HCT116 (cell line): Measurements from ENCODE around the gene PPRC1. TPM values are rescaled to one million over a fixed set of nuclear protein-coding genes. Genes with fewer than 3 reads are reported as not detected.

ENCODE experiments used
- ATAC-seq: fragments of 200-7000 bp; cut with Tn5 transposase; 2 replicates; pipeline ENCODE4 v1.9.1; 2020; ENCODE audit warnings: mild to moderate bottlenecking, moderate library complexity
- BruUV-seq: library from RNA; stranded (reverse); fragments of 400-500 nt; replicated peaks from 2 replicates; lab custom pipeline; 2021; lab: Mats Ljungman, UMichigan
- CTCF ChIA-PET: fragments of 300-600 bp; sonication (Branson Sonifier 250); formaldehyde crosslinking; loops from one replicate; lab custom pipeline; 2021; ENCODE audit warnings: antibody characterized with exemption; lab: Charles Lee
- POLR2A ChIA-PET: fragments of 300-600, 350-600 bp; sonication (Branson Sonifier 250); formaldehyde crosslinking; loops from one replicate; lab custom pipeline; 2021; ENCODE audit warnings: antibody characterized with exemption; lab: Charles Lee
- RAD21 ChIA-PET, 2 experiments: fragments of 300-600 bp; sonication (Branson Sonifier 250); formaldehyde crosslinking; loops; one replicate each; lab custom pipeline; 2023; ENCODE audit warnings: low total read pairs in 2 of 2; ENCODE audit not compliant: uncharacterized antibody in 2 of 2, unreplicated experiment in 2 of 2, low non-redundant PET in 1 of 2; lab: Charles Lee
- DNase-seq: peaks from one replicate; pipeline ENCODE4 v3.0.0-alpha.2; 2010; ENCODE audit warnings: low read depth, low spot score
- H2AFZ ChIP-seq: fragments of 200-600 bp; shearing (Covaris generic), sonication (generic); 2 replicates; pipeline ENCODE4 v1.6.1; 2017; ENCODE audit warnings: low read depth, mixed run types, mixed read lengths, antibody characterized with exemption, low read length; ENCODE audit not compliant: poor library complexity, severe bottlenecking
- H3K27ac ChIP-seq: 2 replicates; pipeline ENCODE4 v1.5.1; 2012; ENCODE audit warnings: low read depth, low read length
- H3K27me3 ChIP-seq: fragments of 200-600 bp; sonication (generic); 2 replicates; pipeline ENCODE4 v1.6.1; 2016; ENCODE audit warnings: mixed run types, low read length, mixed read lengths; ENCODE audit not compliant: insufficient read depth
- H3K36me3 ChIP-seq, 2 experiments: fragments of 200-500 bp in 1 of 2; fragments of 200-600 bp in 1 of 2; sonication (Bioruptor generic) in 1 of 2; sonication (generic) in 1 of 2; 2 replicates each; pipeline versions ENCODE4 v1.5.1 to v1.6.1; 2014 to 2016; ENCODE audit warnings: low read length in 2 of 2, inconsistent platforms in 1 of 2, mixed read lengths in 1 of 2, mixed run types in 1 of 2; ENCODE audit not compliant: insufficient read depth in 2 of 2, control insufficient read depth in 1 of 2
- H3K4me1 ChIP-seq, 2 experiments: fragments of 200-600 bp in 1 of 2; sonication (generic) in 1 of 2; 2 replicates each; pipeline versions ENCODE4 v1.5.1 to v1.6.1; 2012 to 2017; ENCODE audit warnings: low read length in 2 of 2, inconsistent platforms in 1 of 2, mild to moderate bottlenecking in 1 of 2, mixed read lengths in 1 of 2, mixed run types in 1 of 2, moderate library complexity in 1 of 2; ENCODE audit not compliant: insufficient read depth in 2 of 2, control insufficient read depth in 1 of 2
- H3K4me2 ChIP-seq: fragments of 200-600 bp; sonication (generic); 2 replicates; pipeline ENCODE4 v1.6.1; 2017; ENCODE audit warnings: mixed run types, low read length, mixed read lengths
- H3K4me3 ChIP-seq, 2 experiments: fragments of 200-600 bp in 1 of 2; sonication (generic) in 1 of 2; replicated peaks in 1 of 2; 2 replicates each; pipeline ENCODE4 v1.5.1; 2011 to 2016; ENCODE audit warnings: low read length in 2 of 2, control low read depth in 1 of 2, low read depth in 1 of 2, mild to moderate bottlenecking in 1 of 2, mixed read lengths in 1 of 2, mixed run types in 1 of 2
- H3K79me2 ChIP-seq: fragments of 200-600 bp; sonication (generic); 2 replicates; pipeline ENCODE4 v1.6.1; 2017; ENCODE audit warnings: mild to moderate bottlenecking, mixed run types, low read length, moderate library complexity, mixed read lengths; ENCODE audit not compliant: insufficient read depth
- H3K9ac ChIP-seq: fragments of 200-600 bp; sonication (generic); 2 replicates; pipeline ENCODE4 v1.6.1; 2016; ENCODE audit warnings: low read length, mixed read lengths
- H3K9me2 ChIP-seq: fragments of 200-600 bp; sonication (generic), shearing (Covaris generic); 2 replicates; pipeline ENCODE4 v1.6.1; 2017; ENCODE audit warnings: mixed run types, mild to moderate bottlenecking, moderate library complexity; ENCODE audit not compliant: insufficient read depth
- H3K9me3 ChIP-seq, 2 experiments: fragments of 200-500 bp in 1 of 2; fragments of 200-600 bp in 1 of 2; sonication (Bioruptor generic) in 1 of 2; sonication (generic) in 1 of 2; 2 replicates each; pipeline ENCODE4 v1.6.1; 2014 to 2017; ENCODE audit warnings: low read length in 2 of 2, mixed read lengths in 2 of 2, inconsistent platforms in 1 of 2, low read depth in 1 of 2, mild to moderate bottlenecking in 1 of 2, mixed run types in 1 of 2, moderate library complexity in 1 of 2; ENCODE audit not compliant: control insufficient read depth in 1 of 2, insufficient read depth in 1 of 2
- H4K20me1 ChIP-seq: fragments of 200-600 bp; sonication (generic), shearing (Covaris generic); 2 replicates; pipeline ENCODE4 v1.6.1; 2017; ENCODE audit warnings: mixed run types, mild to moderate bottlenecking, moderate library complexity; ENCODE audit not compliant: insufficient read depth
- CBX3 ChIP-seq: IDR thresholded peaks from 2 replicates; pipeline ENCODE4 v1.6.1; 2012; ENCODE audit warnings: low read depth
- POLR2A ChIP-seq: IDR thresholded peaks from 2 replicates; pipeline ENCODE4 v1.7.0; 2011; ENCODE audit warnings: borderline replicate concordance; ENCODE audit not compliant: insufficient read depth, insufficient read length; ENCODE audit errors: extremely low read depth
- SRF ChIP-seq: IDR thresholded peaks from 2 replicates; pipeline ENCODE4 v1.6.1; 2012; ENCODE audit warnings: low read depth
- YY1 ChIP-seq: IDR thresholded peaks from 2 replicates; pipeline ENCODE4 v1.6.1; 2011; ENCODE audit warnings: low read length, low read depth, moderate library complexity, mild to moderate bottlenecking; ENCODE audit not compliant: insufficient replicate concordance; ENCODE audit errors: extremely low read depth
- ZFX ChIP-seq: fragments of 450-650 bp; IDR thresholded peaks from 2 replicates; pipeline ENCODE4 v1.6.1; 2017
- intact Hi-C: fragments of 100-400 bp; cut with micrococcal nuclease; formaldehyde crosslinking; loops from 2 replicates; pipeline ENCODE4 v1.10.0; 2022
- total RNA-seq: library from RNA; stranded (reverse); gene quantifications from one replicate; pipeline ENCODE4 v1.2.1, GENCODE V29; 2021; ENCODE audit not compliant: unreplicated experiment
- TF ChIP-seq, protein P1 (sequence below): IDR thresholded peaks from 2 replicates; pipeline ENCODE4 v1.6.1; 2012
- TF ChIP-seq, protein P2 (sequence below): IDR thresholded peaks from 2 replicates; pipeline ENCODE4 v1.6.1; 2011; ENCODE audit warnings: mild to moderate bottlenecking, low read length, moderate library complexity; ENCODE audit not compliant: insufficient replicate concordance; ENCODE audit errors: extremely low read depth
- TF ChIP-seq, protein P3 (sequence below): IDR thresholded peaks from 2 replicates; pipeline ENCODE4 v1.6.1; 2012

Gene PPRC1
- total RNA-seq, 1 experiment from 2014 or later = 93.0 TPM

DNA sequence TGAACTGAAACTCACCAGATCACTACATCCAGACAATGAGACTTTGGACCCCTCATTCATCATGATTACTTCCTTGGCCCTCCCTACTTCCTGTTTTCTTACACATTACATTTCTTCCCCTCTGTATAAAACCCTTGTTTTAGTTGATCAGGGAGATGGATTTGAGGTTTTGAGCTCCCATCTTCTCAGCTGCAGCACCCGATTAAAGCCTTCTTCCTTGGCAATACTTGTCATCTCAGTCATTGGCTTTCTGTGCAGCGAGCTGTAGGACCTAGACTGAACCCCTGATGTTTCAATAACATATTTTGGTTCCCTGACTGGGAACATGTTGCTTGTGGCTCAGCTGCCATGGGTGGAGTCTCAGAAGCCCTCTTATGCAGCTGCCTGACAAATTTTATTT is 52.4 kb downstream of the PPRC1 start:
- ATAC-seq = no peak
- Histone ChIP-seq H3K9me3 (peaks cover 16 to 21% of the 10 kb centered on the region in 2 experiments; a peak in 3 of 4 replicates), H3K9me2 (no peaks in the 10 kb centered on the region), H3K36me3 (no peaks in the 10 kb centered on the region), H3K4me1 (no peaks in the 10 kb centered on the region), H3K79me2 (no peaks in the 10 kb centered on the region), H3K4me3 (no peak overlapping the region), H3K27me3 (no peaks in the 10 kb centered on the region), H4K20me1 (no peaks in the 10 kb centered on the region), H2AFZ (no peak overlapping the region), H3K4me2 (no peak overlapping the region), H3K27ac (no peak overlapping the region), H3K9ac (no peak overlapping the region)
- 0 out of 2 replicates have a peak, but pooled peaks have one; percentile 34 for TF ChIP-seq CBX3
- TF ChIP-seq POLR2A = no peak
- TF ChIP-seq, protein P1, sequence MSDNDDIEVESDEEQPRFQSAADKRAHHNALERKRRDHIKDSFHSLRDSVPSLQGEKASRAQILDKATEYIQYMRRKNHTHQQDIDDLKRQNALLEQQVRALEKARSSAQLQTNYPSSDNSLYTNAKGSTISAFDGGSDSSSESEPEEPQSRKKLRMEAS = no peak
- ChIA-PET RAD21 (no interaction called here), CTCF (no interaction called here), POLR2A (interaction anchor here (0.7 kb wide), 1 partner anchor 23 kb away, joined by 4 read pairs; no protein-coding TSS in a partner anchor)
- BruUV-seq = no TSS peak
- no peak for DNase-seq
- intact Hi-C loops = no loop called here

DNA sequence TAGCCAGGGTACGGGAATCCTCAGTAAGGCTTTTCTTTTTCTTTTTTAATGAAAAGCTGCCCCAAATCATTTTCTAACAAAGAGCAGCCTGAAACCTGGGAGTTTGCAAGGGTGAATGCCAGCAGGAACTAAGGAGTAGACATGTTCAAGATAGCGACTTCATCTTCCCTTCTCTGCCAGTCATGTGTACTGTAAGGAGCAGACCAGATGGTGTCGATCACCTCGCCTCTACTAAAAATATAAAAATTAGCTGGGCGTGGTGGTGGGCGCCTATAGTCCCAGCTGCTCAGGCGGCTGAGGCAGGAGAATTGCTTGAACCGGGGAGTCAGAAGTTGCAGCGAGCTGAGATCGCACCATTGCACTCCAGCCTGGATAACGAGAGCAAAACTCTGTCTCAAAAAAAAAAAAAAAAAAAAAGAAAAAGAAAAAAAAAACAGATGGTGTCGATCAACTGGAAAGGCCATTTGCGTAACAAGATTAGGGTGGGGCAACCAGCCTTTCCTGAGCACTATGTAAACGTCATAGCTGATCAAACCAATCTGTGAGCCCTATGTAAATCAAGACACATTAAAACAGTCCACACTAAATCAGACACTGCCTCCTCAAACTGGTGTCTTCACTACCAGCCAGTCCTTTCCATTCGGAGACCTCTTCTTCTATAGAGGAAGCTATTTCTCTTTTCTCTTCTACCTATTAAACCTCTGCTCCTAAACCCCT is 53.1 kb downstream of the PPRC1 start:
- no peak for DNase-seq
- Histone ChIP-seq H3K79me2 (no peaks in the 10 kb centered on the region), H3K4me3 (no peak overlapping the region), H3K27me3 (no peaks in the 10 kb centered on the region), H3K27ac (no peak overlapping the region)
- TF ChIP-seq, protein P2, sequence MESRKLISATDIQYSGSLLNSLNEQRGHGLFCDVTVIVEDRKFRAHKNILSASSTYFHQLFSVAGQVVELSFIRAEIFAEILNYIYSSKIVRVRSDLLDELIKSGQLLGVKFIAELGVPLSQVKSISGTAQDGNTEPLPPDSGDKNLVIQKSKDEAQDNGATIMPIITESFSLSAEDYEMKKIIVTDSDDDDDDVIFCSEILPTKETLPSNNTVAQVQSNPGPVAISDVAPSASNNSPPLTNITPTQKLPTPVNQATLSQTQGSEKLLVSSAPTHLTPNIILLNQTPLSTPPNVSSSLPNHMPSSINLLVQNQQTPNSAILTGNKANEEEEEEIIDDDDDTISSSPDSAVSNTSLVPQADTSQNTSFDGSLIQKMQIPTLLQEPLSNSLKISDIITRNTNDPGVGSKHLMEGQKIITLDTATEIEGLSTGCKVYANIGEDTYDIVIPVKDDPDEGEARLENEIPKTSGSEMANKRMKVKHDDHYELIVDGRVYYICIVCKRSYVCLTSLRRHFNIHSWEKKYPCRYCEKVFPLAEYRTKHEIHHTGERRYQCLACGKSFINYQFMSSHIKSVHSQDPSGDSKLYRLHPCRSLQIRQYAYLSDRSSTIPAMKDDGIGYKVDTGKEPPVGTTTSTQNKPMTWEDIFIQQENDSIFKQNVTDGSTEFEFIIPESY = no peak
- TF ChIP-seq ZFX (no peak), YY1 (no peak), SRF (no peak)
- TF ChIP-seq, protein P3, sequence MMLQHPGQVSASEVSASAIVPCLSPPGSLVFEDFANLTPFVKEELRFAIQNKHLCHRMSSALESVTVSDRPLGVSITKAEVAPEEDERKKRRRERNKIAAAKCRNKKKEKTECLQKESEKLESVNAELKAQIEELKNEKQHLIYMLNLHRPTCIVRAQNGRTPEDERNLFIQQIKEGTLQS = no peak
- TF ChIP-seq, protein P1 = no peak
- TF ChIP-seq, all 23 proteins: peak for 0
- CTCF ChIA-PET = no interaction called here
- no peaks in the 10 kb centered on the region for H3K9me2 ChIP-seq
- no peaks in the 10 kb centered on the region for H4K20me1 ChIP-seq
- ATAC-seq = no peak
- BruUV-seq = no TSS peak
- H3K4me2 ChIP-seq = no peak overlapping the region
- RAD21 ChIA-PET = no interaction called here
- no peaks in the 10 kb centered on the region for H3K4me1 ChIP-seq
- no peaks in the 10 kb centered on the region for H3K36me3 ChIP-seq
- H3K9me3 ChIP-seq = peaks cover 16 to 21% of the 10 kb centered on the region in 2 experiments; a peak in 3 of 4 replicates
- POLR2A ChIA-PET = interaction anchor here (0.7 kb wide), 1 partner anchor 23 kb away, joined by 4 read pairs; no protein-coding TSS in a partner anchor
- intact Hi-C loops = no loop called here
- H3K9ac ChIP-seq = no peak overlapping the region
- H2AFZ ChIP-seq = no peak overlapping the region
